Sigmoid colon (tissue), 7 donors: Measurements from ENCODE around the gene TCF12. TPM values are rescaled to one million over a fixed set of nuclear protein-coding genes. Genes with fewer than 3 reads are reported as not detected.

Experiments used
- DNase-seq: peaks from one replicate; pipeline ENCODE4 v3.0.0-alpha.2; 2019
- H3K27ac ChIP-seq, 4 donors: fragments of 200-600 bp; sonication (generic); one replicate each; pipeline ENCODE4 v1.5.1; 2016 to 2019; ENCODE audit warnings: mild to moderate bottlenecking in 1 of 4
- H3K27me3 ChIP-seq, 3 donors: fragments of 200-600 bp; sonication (generic); one replicate each; pipeline ENCODE4 v1.5.1; 2019; ENCODE audit warnings: mild to moderate bottlenecking in 1 of 3
- H3K36me3 ChIP-seq, 4 donors: fragments of 200-600 bp; sonication (generic); one replicate each; pipeline ENCODE4 v1.5.1; 2016 to 2019
- H3K4me1 ChIP-seq, 4 donors: fragments of 200-600 bp; sonication (generic); one replicate each; pipeline ENCODE4 v1.5.1; 2017 to 2019
- H3K4me3 ChIP-seq, 4 donors: fragments of 200-600 bp; sonication (generic); one replicate each; pipeline ENCODE4 v1.5.1; 2017 to 2019; ENCODE audit warnings: mild to moderate bottlenecking in 2 of 4, moderate library complexity in 1 of 4
- H3K9me3 ChIP-seq, 4 donors: fragments of 200-600 bp in 3 of 4; sonication (generic) in 3 of 4; one replicate each; pipeline versions ENCODE4 v1.5.1 to v1.6.1; 2013 to 2019
- EP300 ChIP-seq, 4 donors: sonication (generic); formaldehyde crosslinking; IDR thresholded peaks; one replicate each; pipeline ENCODE4 v1.6.1; 2017; ENCODE audit warnings: antibody characterized with exemption in 4 of 4
- POLR2A ChIP-seq, 2 donors: fragments of 450-650 bp; IDR thresholded peaks; one replicate each; pipeline ENCODE4 v1.6.1; 2016; ENCODE audit warnings: antibody characterized with exemption in 2 of 2, mild to moderate bottlenecking in 2 of 2, moderate library complexity in 2 of 2
- POLR2AphosphoS5 ChIP-seq, 4 donors: sonication (generic); formaldehyde crosslinking; IDR thresholded peaks; one replicate each; pipeline ENCODE4 v1.6.1; 2017; ENCODE audit warnings: antibody characterized with exemption in 4 of 4
- WGBS, 2 donors: extraction: QIAGEN DNeasy Blood & Tissue Kit; methylation state at CpG; one replicate each; pipeline ENCODE4 v1.1.7; 2013; 5-methylcytosine and 5-hydroxymethylcytosine counted together
- intact Hi-C: fragments of 100-400 bp; cut with DNase I; formaldehyde crosslinking; loops from one replicate; pipeline ENCODE4 v1.15.1; 2023
- polyA plus RNA-seq, 3 donors: library from polyadenylated mRNA; stranded (reverse); fragments of 200-250 nt; gene quantifications; one replicate each; pipeline ENCODE4 v1.2.3, GENCODE V29; 2013
- total RNA-seq, 4 donors: library from RNA; depleted of rRNA; stranded (reverse); fragments of >200 nt; gene quantifications; one replicate each; pipeline ENCODE4 v1.1.0, GENCODE V29; 2016
- TF ChIP-seq, protein P1 (sequence below), 4 experiments: fragments of 450-650 bp in 3 of 4; fragments of 200-600 bp in 1 of 4; IDR thresholded peaks; one replicate each; pipeline ENCODE4 v1.5.1; 2016 to 2019; ENCODE audit warnings: antibody characterized with exemption in 4 of 4, mild to moderate bottlenecking in 3 of 4, moderate library complexity in 2 of 4
- donor health status: healthy with polysubstance abuse.
- donor health status: Bipolar disorder and iron deficiency.
- donor health status: healthy.

TCF12 gene
- total and polyA plus RNA-seq, 7 donors, result 13.2 to 147 (median 77.8) TPM

DNA sequence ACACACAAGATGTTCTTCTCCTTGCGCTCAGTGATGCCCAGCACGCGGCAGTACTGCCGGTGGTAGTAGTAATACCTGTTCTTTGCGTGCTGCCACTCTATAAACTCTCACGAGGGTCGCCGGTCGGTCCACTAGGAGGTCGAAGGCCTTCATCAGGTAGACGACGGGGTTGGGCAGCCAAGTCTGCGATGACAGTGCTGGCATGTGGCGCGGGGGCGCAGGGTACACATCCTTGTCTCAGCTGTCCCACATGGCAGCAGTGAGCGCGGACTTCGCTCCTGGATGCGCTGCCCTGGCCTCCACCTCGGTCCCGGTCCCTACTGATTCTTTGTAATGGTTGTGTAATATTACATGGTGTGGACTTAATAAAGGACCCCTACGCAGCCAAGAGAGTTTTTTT, 407.8 kb downstream of the TCF12 start:
- Histone ChIP-seq H3K9me3 (no peaks in the 10 kb centered on the region), H3K27ac (no peak overlapping the region), H3K36me3 (no peaks in the 10 kb centered on the region), H3K4me1 (no peaks in the 10 kb centered on the region), H3K4me3 (no peak overlapping the region), H3K27me3 (no peaks in the 10 kb centered on the region)
- intact Hi-C loops, result no loop called here
- WGBS, 2 donors, result 86 to 87% methylated on average over 23 of the region's 23 CpGs
- DNase-seq, result no peak
- TF ChIP-seq EP300 (IDR thresholded peaks at IDR 0.05) (no peak), POLR2A (IDR thresholded peaks at IDR 0.05) (no peak), POLR2AphosphoS5 (IDR thresholded peaks at IDR 0.05) (no peak)
- TF ChIP-seq, protein P1, sequence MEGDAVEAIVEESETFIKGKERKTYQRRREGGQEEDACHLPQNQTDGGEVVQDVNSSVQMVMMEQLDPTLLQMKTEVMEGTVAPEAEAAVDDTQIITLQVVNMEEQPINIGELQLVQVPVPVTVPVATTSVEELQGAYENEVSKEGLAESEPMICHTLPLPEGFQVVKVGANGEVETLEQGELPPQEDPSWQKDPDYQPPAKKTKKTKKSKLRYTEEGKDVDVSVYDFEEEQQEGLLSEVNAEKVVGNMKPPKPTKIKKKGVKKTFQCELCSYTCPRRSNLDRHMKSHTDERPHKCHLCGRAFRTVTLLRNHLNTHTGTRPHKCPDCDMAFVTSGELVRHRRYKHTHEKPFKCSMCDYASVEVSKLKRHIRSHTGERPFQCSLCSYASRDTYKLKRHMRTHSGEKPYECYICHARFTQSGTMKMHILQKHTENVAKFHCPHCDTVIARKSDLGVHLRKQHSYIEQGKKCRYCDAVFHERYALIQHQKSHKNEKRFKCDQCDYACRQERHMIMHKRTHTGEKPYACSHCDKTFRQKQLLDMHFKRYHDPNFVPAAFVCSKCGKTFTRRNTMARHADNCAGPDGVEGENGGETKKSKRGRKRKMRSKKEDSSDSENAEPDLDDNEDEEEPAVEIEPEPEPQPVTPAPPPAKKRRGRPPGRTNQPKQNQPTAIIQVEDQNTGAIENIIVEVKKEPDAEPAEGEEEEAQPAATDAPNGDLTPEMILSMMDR (IDR thresholded peaks at IDR 0.05), result no peak

GRCh38 chr15:57327985-57328471, 409.6 kb downstream of the TCF12 start:
- no peak overlapping the region for H3K4me3 ChIP-seq
- H3K27me3 ChIP-seq, result peaks cover 0 to 3% (median 0%) of the 10 kb centered on the region in 3 donors
- no peaks in the 10 kb centered on the region for H3K9me3 ChIP-seq
- no peak for DNase-seq
- H3K4me1 ChIP-seq, result no peaks in the 10 kb centered on the region
- TF ChIP-seq POLR2A (IDR thresholded peaks at IDR 0.05), result no peak
- TF ChIP-seq, protein P1 (IDR thresholded peaks at IDR 0.05), result no peak
- peak in 1 of 4 donors; percentile 7 for TF ChIP-seq POLR2AphosphoS5 (IDR thresholded peaks at IDR 0.05)
- 88 to 92% methylated on average over 11 of the region's 11 CpGs for WGBS, 2 donors
- H3K36me3 ChIP-seq, result no peaks in the 10 kb centered on the region
- H3K27ac ChIP-seq, result no peak overlapping the region
- intact Hi-C loops, result no loop called here

DNA sequence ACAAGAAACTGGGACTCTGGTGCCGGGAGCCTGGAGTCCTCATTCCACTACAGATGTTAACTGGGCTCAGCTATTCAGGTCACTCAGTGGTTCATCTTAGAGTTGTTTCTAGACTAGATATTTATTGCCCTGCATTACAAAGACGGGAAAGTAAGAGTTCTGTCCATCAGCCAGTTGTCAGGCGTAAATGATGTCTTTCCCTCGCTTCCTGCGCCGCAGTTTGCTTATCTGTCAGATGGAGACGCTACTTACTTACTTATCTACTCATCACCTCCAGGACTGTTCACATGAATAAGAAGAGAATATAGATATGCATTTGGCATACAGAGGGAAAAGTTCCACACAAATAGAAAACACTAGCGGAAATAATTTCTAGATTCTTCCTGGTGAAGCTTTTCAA, 410.0 kb downstream of the TCF12 start:
- H3K27ac ChIP-seq, result no peak overlapping the region
- H3K27me3 ChIP-seq, result peaks cover 0 to 3% (median 0%) of the 10 kb centered on the region in 3 donors
- intact Hi-C loops, result no loop called here
- H3K4me3 ChIP-seq, result no peak overlapping the region
- no peak for DNase-seq
- no peaks in the 10 kb centered on the region for H3K36me3 ChIP-seq
- no peaks in the 10 kb centered on the region for H3K4me1 ChIP-seq
- no peaks in the 10 kb centered on the region for H3K9me3 ChIP-seq
- TF ChIP-seq POLR2A (IDR thresholded peaks at IDR 0.05), result no peak
- TF ChIP-seq EP300 (IDR thresholded peaks at IDR 0.05), result no peak
- no peak for TF ChIP-seq POLR2AphosphoS5 (IDR thresholded peaks at IDR 0.05)
- TF ChIP-seq, protein P1 (IDR thresholded peaks at IDR 0.05), result no peak
- WGBS, 2 donors, result 94 to 95% methylated on average over 8 of the region's 8 CpGs

GRCh38 chr15:57328897-57329296, 410.5 kb downstream of the TCF12 start:
- H3K27ac ChIP-seq, result no peak overlapping the region
- no peaks in the 10 kb centered on the region for H3K9me3 ChIP-seq
- TF ChIP-seq POLR2AphosphoS5 (IDR thresholded peaks at IDR 0.05) (no peak), EP300 (IDR thresholded peaks at IDR 0.05) (no peak), POLR2A (IDR thresholded peaks at IDR 0.05) (no peak)
- TF ChIP-seq, protein P1 (IDR thresholded peaks at IDR 0.05), result no peak
- no peak overlapping the region for H3K4me3 ChIP-seq
- H3K27me3 ChIP-seq, result peaks cover 0 to 3% (median 0%) of the 10 kb centered on the region in 3 donors
- H3K36me3 ChIP-seq, result no peaks in the 10 kb centered on the region
- intact Hi-C loops, result no loop called here
- DNase-seq, result no peak
- no peaks in the 10 kb centered on the region for H3K4me1 ChIP-seq
- WGBS, 2 donors, result 81 to 91% methylated on average over 5 of the region's 5 CpGs
